IPS-20b (cell line): ENCODE measurements around the gene OSCP1.

Experiments
- H3K27ac ChIP-seq: one replicate; pipeline ENCODE4 v1.5.1; 2013; ENCODE audit warnings: low read length
- H3K27me3 ChIP-seq: 2 replicates; pipeline ENCODE4 v1.6.1; 2013; ENCODE audit warnings: mild to moderate bottlenecking, low read length, inconsistent platforms; ENCODE audit not compliant: insufficient read depth
- H3K36me3 ChIP-seq: 2 replicates; pipeline ENCODE4 v1.6.1; 2013; ENCODE audit warnings: low read depth, mild to moderate bottlenecking, inconsistent platforms, low read length, moderate library complexity; ENCODE audit not compliant: insufficient read depth
- H3K4me1 ChIP-seq: 2 replicates; pipeline ENCODE4 v1.6.1; 2013; ENCODE audit warnings: mild to moderate bottlenecking, control low read depth, inconsistent platforms, low read length, moderate library complexity; ENCODE audit not compliant: insufficient read depth
- H3K4me3 ChIP-seq: 2 replicates; pipeline ENCODE4 v1.5.1; 2013; ENCODE audit warnings: mild to moderate bottlenecking, low read length, inconsistent platforms
- H3K9ac ChIP-seq: 2 replicates; pipeline ENCODE4 v1.6.1; 2013; ENCODE audit warnings: low read depth, mild to moderate bottlenecking, inconsistent platforms, low read length, moderate library complexity
- H3K9me3 ChIP-seq: 2 replicates; pipeline ENCODE4 v1.6.1; 2013; ENCODE audit warnings: mild to moderate bottlenecking, low read depth, low read length, inconsistent platforms; ENCODE audit not compliant: insufficient read depth

Gene OSCP1

GRCh38 chr1:36440646-36441045 is 9.6 kb downstream of the OSCP1 start:
- H3K9ac ChIP-seq: no peak overlapping the region
- peaks cover 3% of the 10 kb centered on the region; the same call in 1 of the 2 replicates for H3K4me1 ChIP-seq
- H3K27ac ChIP-seq: no peak overlapping the region
- no peak overlapping the region for H3K4me3 ChIP-seq
- no peaks in the 10 kb centered on the region for H3K9me3 ChIP-seq
- no peaks in the 10 kb centered on the region for H3K36me3 ChIP-seq
- H3K27me3 ChIP-seq: no peaks in the 10 kb centered on the region

GRCh38 chr1:36440044-36440443 is 10.2 kb downstream of the OSCP1 start:
- Histone ChIP-seq H3K9me3 (no peaks in the 10 kb centered on the region), H3K4me1 (peaks cover 3% of the 10 kb centered on the region; the same call in 1 of the 2 replicates), H3K9ac (no peak overlapping the region), H3K4me3 (no peak overlapping the region), H3K27ac (no peak overlapping the region), H3K27me3 (no peaks in the 10 kb centered on the region), H3K36me3 (no peaks in the 10 kb centered on the region)

GRCh38 chr1:36438715-36439114 is 11.5 kb downstream of the OSCP1 start:
- H3K4me1 ChIP-seq: peaks cover 3% of the 10 kb centered on the region; the same call in 1 of the 2 replicates
- no peaks in the 10 kb centered on the region for H3K36me3 ChIP-seq
- H3K4me3 ChIP-seq: no peak overlapping the region
- no peak overlapping the region for H3K9ac ChIP-seq
- H3K27ac ChIP-seq: no peak overlapping the region
- no peaks in the 10 kb centered on the region for H3K27me3 ChIP-seq
- no peaks in the 10 kb centered on the region for H3K9me3 ChIP-seq

GRCh38 chr1:36436821-36437220 is 13.4 kb downstream of the OSCP1 start:
- Histone ChIP-seq H3K9ac (no peak overlapping the region), H3K4me1 (peaks cover 3% of the 10 kb centered on the region; the same call in 1 of the 2 replicates), H3K4me3 (no peak overlapping the region), H3K9me3 (no peaks in the 10 kb centered on the region), H3K36me3 (no peaks in the 10 kb centered on the region), H3K27ac (no peak overlapping the region), H3K27me3 (no peaks in the 10 kb centered on the region)

- no peaks in the 10 kb centered on the region for H3K27me3 ChIP-seq
- H3K9me3 ChIP-seq: no peaks in the 10 kb centered on the region
- H3K27ac ChIP-seq: no peak overlapping the region
- no peak overlapping the region for H3K4me3 ChIP-seq
- no peaks in the 10 kb centered on the region for H3K4me1 ChIP-seq
- no peak overlapping the region for H3K9ac ChIP-seq
- no peaks in the 10 kb centered on the region for H3K36me3 ChIP-seq
Observed at GRCh38 chr1:36433102-36433501, 17.1 kb downstream of the OSCP1 start.

GRCh38 chr1:36432616-36433015 is 17.6 kb downstream of the OSCP1 start:
- Histone ChIP-seq H3K36me3 (no peaks in the 10 kb centered on the region), H3K27ac (no peak overlapping the region), H3K4me1 (no peaks in the 10 kb centered on the region), H3K4me3 (no peak overlapping the region), H3K9ac (no peak overlapping the region), H3K9me3 (no peaks in the 10 kb centered on the region), H3K27me3 (no peaks in the 10 kb centered on the region)

GRCh38 chr1:36425791-36426190 is 24.5 kb downstream of the OSCP1 start:
- H3K9ac ChIP-seq: no peak overlapping the region
- no peaks in the 10 kb centered on the region for H3K27me3 ChIP-seq
- H3K4me1 ChIP-seq: no peaks in the 10 kb centered on the region
- H3K9me3 ChIP-seq: no peaks in the 10 kb centered on the region
- H3K36me3 ChIP-seq: no peaks in the 10 kb centered on the region
- no peak overlapping the region for H3K27ac ChIP-seq
- H3K4me3 ChIP-seq: no peak overlapping the region

GRCh38 chr1:36421649-36422048 is 28.6 kb downstream of the OSCP1 start:
- H3K27ac ChIP-seq: no peak overlapping the region
- H3K9ac ChIP-seq: no peak overlapping the region
- no peaks in the 10 kb centered on the region for H3K4me1 ChIP-seq
- no peaks in the 10 kb centered on the region for H3K36me3 ChIP-seq
- no peak overlapping the region for H3K4me3 ChIP-seq
- no peaks in the 10 kb centered on the region for H3K9me3 ChIP-seq
- no peaks in the 10 kb centered on the region for H3K27me3 ChIP-seq

- no peak overlapping the region for H3K27ac ChIP-seq
- H3K27me3 ChIP-seq: no peaks in the 10 kb centered on the region
- H3K36me3 ChIP-seq: no peaks in the 10 kb centered on the region
- no peaks in the 10 kb centered on the region for H3K9me3 ChIP-seq
- no peak overlapping the region for H3K9ac ChIP-seq
- no peaks in the 10 kb centered on the region for H3K4me1 ChIP-seq
- H3K4me3 ChIP-seq: no peak overlapping the region
Observed at GRCh38 chr1:36420836-36421317, 29.4 kb downstream of the OSCP1 start.

- H3K9ac ChIP-seq: no peak overlapping the region
- H3K9me3 ChIP-seq: no peaks in the 10 kb centered on the region
- no peak overlapping the region for H3K27ac ChIP-seq
- no peak overlapping the region for H3K4me3 ChIP-seq
- H3K27me3 ChIP-seq: no peaks in the 10 kb centered on the region
- no peaks in the 10 kb centered on the region for H3K36me3 ChIP-seq
- H3K4me1 ChIP-seq: no peaks in the 10 kb centered on the region
Observed at GRCh38 chr1:36420409-36420808, 29.8 kb downstream of the OSCP1 start.

- no peak overlapping the region for H3K4me3 ChIP-seq
- H3K9me3 ChIP-seq: no peaks in the 10 kb centered on the region
- no peak overlapping the region for H3K9ac ChIP-seq
- no peaks in the 10 kb centered on the region for H3K27me3 ChIP-seq
- H3K4me1 ChIP-seq: no peaks in the 10 kb centered on the region
- no peak overlapping the region for H3K27ac ChIP-seq
- no peaks in the 10 kb centered on the region for H3K36me3 ChIP-seq
Observed at GRCh38 chr1:36419569-36419968, 30.7 kb downstream of the OSCP1 start.

GRCh38 chr1:36419140-36419539 is 31.1 kb downstream of the OSCP1 start:
- H3K9ac ChIP-seq: no peak overlapping the region
- H3K9me3 ChIP-seq: no peaks in the 10 kb centered on the region
- no peaks in the 10 kb centered on the region for H3K36me3 ChIP-seq
- no peaks in the 10 kb centered on the region for H3K27me3 ChIP-seq
- no peaks in the 10 kb centered on the region for H3K4me1 ChIP-seq
- H3K4me3 ChIP-seq: no peak overlapping the region
- no peak overlapping the region for H3K27ac ChIP-seq

GRCh38 chr1:36417931-36418330 is 32.3 kb downstream of the OSCP1 start:
- Histone ChIP-seq H3K36me3 (no peaks in the 10 kb centered on the region), H3K9ac (no peak overlapping the region), H3K4me3 (no peak overlapping the region), H3K27ac (no peak overlapping the region), H3K9me3 (no peaks in the 10 kb centered on the region), H3K27me3 (no peaks in the 10 kb centered on the region), H3K4me1 (no peaks in the 10 kb centered on the region)
